HG03575 (cell line): ENCODE data around the gene STAT6.
"Not testable (repeated sequence)": the region's sequence is repeated elsewhere in the genome, so short reads cannot be mapped to it uniquely, and the experiment has no call there.

Experiments
- ATAC-seq: cut with Tn5 transposase; IDR thresholded peaks from one replicate; pipeline ENCODE4 v1.9.1; 2021; ENCODE audit not compliant: unreplicated experiment, insufficient number of reproducible peaks, low FRiP score; ENCODE audit errors: extremely low read depth

Gene STAT6

DNA sequence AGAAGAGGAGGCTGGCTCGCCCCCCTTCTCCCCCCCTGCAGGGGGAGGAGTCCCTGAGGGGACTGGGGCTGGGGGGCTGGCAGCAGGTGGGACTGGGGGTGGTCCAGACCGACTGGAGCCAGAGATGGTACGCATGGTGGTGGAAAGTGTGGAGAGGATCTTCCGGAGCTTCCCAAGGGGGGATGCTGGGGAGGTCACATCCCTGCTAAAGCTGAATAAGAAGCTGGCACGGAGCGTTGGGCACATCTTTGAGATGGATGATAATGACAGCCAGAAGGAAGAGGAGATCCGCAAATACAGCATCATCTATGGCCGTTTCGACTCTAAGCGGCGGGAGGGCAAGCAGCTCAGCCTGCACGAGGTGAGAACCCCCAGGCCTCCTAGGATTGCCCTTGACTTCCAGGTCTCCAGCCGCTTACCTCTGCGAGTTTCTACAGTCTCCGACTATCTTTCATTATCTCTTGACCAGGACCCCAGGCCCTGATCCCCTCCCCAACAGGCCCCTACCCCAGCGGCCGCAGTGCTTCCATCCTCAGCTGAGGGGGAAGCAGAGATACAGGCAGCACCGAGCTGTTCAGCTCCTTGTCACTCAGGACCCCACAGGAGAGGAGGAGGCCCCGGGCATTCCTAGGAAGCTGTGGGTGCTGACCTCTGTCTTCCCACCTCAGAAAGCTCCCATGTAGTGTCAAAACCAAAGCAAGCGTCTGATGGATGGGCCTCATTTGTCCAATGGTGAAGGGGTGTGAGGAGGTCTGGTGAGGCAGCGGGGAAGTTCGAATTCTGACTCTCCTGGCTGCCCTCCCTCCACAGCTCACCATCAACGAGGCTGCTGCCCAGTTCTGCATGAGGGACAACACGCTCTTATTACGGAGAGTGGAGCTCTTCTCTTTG lies 19.3 kb downstream of the STAT6 start:
- no peak for ATAC-seq

DNA sequence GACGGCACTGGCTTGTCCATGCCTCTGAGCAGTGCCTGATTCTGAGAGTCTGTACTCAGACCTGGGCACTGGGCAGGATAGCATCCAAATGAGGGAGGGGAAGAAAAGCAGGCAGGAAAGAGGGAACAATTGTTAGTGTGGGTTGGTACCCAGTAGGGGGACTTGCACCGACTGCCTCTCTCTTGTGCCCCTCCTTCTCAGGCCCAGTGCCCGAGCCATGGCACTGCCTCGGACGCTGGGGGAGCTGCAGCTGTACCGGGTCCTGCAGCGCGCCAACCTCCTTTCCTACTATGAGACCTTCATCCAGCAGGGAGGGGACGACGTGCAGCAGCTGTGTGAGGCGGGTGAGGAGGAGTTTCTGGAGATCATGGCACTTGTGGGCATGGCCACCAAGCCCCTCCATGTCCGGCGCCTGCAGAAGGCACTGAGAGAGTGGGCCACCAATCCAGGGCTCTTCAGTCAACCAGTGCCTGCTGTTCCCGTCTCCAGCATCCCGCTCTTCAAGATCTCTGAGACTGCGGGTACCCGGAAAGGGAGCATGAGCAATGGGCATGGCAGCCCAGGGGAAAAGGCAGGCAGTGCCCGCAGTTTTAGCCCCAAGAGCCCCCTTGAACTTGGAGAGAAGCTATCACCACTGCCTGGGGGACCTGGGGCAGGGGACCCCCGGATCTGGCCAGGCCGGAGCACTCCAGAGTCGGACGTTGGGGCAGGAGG lies 20.1 kb downstream of the STAT6 start:
- no peak for ATAC-seq

DNA sequence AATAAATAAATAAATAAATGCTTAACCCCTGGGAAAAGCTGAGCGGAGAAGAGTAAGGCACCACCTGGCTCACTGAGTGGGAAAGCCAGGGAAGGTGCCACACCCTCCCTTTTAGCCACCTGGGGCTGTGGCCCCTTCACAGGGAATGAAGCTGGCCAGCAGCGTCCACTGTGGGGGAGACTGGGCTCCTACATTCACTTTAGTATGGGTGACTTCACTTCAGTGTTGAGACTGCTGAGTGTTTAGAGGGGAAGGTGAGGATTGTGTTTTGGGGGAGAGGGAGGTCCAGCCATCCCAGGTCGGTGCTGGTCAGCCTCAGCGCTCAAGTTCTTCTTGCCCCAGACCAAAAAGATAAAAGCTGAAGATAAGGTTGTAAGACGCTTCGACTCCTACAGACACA lies 20.7 kb downstream of the STAT6 start:
- no peak for ATAC-seq

DNA sequence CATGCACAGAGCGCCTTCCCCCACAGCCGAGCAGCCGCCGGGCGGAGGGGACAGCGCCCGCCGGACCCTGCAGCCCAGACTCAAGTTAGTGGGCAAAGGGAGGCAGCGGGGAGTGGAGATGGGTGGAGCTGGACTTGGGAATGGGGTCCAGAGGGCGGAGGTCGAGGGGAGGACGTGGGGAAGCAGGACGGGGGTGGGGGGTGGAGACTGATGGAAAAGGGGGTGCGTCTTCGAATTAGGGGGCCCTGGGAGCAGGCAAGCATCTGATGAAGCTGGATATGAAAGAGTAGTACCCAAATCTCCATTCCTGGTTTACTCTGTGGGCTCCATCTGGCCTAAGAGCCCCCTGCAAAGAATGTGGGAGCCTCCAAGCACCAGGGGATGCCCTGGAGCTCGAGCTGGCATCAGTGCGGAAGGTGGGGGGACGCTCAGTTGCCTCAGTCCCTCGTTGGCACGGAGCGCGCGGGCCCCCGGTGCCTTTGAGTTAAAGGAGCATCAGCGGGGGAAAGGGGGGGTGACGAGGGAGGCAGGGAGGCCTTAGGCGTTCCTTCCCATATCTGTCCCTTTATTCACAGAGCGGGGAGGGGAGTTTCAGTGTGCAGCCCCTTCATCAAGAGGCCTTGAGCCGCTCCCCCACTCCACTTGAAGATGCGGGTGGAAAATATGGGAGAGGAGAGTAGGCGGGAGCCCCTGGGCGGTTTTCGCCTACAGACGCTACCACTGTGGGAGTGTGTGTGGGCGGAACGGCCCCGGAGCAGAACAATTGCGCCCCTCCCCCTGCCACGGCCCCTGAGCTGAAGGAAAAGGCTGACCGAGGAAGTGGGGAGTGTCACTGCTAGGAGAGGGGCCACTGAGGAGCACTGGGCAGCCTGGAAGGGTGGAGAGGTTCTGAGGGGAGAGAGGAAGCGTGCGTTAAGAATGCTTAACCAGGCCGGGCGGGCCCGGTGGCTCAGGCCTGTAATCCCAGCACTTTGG lies 21.6 kb downstream of the STAT6 start:
- ATAC-seq, result no peak

DNA sequence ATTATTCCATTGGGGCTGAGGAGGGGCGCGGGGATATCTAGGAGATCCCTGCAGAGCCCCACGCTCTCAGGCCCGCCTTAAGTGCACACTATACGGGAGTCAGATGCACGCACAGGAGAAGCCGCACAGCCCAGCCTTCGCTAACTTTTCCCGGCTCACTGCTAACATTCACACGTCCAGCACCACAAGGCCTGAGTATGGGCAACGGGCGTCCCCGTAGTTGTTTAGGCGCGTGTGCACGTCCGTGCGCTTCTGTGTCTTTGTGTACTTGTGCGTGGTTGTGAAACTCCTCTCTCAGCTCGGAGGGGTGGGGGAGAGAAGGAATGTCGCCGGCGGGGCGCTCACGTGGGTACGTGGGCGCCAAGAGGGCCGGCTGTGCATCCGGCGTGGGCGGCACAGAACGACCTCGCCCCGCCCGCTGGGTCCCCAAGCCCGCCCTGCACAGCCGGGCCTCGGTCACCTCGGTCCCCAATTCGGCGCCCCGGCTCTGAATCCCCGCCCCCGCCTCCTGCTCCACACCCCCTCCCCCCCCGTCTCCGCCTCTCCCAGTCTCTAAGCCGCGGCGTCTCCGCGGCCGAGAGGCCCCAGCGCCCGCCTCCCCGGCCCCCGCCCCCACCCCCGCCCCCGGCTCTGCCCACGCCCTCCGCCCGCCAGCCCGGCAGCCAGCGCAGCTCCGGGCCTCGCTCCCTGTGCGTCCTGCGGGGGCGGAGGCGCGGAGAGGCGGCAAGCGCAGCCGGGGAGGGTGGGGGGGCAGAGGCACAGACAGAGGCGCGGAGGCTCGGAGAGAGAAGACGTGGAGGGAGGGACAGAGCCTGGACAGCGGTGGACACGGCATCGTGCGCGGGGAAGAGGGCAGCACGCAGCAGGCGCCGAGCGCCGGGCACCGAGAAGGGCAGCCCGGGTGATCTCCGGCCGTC lies 22.6 kb downstream of the STAT6 start, which contains the start of gene NAB2:
TSS of gene NAB2 (plus strand) at position 761 of the 917 bp plus-strand sequence. CDS start 158 bp downstream, outside the sequence.
- no peak for ATAC-seq

DNA sequence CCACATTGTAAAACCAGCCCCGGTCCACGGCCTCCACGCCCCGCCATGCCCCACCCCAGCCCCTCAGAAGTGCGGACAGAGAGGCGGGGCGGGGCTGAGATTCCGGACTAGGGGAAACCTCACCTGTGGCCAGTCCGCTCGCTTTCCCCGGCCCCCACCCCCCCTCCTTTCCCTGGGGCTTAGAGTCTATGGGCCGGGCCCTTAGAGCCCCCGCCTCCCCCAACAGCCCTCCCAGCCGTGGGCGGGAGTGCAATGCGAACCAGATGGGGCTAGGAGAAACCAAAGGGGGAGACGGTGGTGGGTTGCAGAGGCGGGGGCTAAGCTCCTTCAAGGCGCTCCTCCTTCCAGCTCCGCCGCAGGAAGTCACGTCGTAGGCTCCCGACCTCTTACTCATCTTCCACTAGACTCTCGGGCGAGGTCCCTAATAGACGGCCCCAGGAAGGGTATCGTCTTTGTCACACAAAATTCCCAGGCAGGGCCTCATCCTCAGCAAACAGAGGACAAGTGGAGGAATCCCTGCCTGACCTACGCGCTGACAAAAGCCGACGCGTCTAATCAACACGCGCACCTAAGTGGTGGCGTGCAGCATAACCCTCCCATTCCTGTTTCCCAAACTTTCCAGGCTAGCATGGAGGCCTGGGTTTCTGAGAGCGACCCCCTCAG lies 23.3 kb downstream of the STAT6 start:
- ATAC-seq, result no peak

DNA sequence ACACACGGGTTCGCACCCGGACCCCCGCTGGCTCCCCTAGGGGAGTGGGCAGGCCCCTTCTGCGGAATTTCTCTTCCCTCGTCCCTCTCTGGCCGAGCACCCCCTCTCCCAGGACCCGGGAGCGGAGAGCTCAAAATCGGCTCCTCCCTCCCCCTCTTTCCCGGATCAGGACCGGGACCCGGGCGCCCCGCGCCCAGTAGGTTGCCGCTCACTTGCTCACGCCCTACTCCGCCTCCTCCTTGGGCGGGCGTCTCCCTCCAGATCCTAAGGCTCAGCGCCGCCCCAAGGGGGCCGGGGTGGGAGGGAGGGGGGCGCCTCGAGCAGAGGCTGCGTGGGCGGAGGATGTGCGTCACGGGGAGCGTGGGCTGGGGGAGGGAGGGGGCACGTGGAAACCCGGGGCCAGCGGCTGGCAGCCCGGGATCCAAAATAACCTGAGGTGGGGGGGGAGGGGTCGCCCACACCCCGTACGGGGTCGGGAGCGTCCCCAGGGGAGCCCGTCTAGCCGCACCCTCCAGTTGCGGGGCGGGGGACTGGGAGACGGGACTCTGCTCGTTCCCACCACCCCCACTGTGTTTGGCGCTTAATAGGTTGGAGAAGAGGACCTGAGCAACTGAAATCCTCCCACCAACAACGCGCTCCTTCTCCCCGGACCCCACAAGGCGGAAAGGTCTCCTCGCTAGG lies 24.0 kb downstream of the STAT6 start:
- ATAC-seq, result no peak

DNA sequence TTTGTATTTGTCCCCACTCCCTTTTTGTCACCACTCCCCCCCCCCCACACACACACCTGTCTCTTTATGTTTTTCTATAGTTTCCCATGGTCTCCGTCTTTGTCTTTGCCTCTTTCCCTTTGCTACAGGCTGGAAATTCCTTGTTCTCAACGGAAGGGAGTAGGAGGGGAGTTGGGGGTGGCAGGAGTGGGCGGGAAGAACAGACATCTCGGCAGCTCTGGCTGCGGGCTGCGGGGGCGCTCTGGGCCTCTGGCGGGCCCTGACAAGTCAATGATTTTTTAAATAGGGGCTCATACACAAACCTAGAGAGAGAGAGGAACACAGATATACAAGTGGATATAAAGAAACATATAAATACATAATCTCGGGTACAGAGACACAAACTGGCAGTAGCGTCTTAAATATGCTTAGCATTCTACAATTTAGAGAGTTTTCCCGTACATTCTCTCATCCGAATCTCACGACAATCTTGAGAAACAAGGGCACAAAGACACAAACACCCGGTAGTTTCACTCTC lies 24.6 kb downstream of the STAT6 start:
- ATAC-seq, result no peak

DNA sequence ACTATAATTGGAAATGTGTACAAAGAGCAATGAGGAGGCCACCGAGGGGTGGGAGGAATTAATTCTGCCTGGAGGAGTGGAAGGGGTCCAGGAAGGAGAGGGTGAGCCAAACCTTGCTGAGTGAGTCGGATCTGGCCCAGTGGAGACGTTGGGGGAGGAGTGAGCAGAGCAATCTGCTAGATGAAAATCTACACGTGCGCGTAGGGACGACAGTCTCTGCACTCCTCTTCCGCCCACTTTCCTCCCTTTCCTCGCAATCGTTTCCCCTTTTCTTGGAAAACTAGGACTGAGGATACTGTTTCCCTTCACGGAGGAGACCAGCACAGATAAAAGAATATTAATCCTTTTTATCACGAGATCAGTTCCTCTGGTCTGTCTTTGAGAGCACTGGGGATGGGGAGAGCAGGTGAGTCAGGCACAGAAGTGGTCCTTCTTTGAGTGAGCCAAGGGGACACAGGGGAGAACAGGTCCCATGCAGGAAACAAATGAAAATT lies 25.1 kb downstream of the STAT6 start:
- ATAC-seq, result no peak

DNA sequence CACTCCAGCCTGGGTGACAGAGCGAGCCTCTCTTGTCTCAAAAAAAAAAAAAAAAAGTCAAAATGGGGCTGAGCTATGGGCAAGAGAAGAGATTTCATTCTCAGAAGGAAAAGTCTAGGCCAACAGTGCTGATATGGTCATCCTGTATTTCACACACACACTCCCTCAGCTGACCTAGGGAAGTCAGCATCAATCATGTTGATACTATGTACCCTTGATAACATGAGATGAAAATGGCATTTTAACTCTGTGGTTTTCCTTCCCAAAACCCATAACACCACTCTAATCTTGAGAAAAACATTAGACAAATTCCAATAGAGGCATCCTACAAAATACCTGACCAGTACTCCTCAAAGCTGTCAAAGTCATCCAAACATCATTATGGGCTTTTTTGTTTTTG lies 30.3 kb downstream of the STAT6 start:
- no peak for ATAC-seq

DNA sequence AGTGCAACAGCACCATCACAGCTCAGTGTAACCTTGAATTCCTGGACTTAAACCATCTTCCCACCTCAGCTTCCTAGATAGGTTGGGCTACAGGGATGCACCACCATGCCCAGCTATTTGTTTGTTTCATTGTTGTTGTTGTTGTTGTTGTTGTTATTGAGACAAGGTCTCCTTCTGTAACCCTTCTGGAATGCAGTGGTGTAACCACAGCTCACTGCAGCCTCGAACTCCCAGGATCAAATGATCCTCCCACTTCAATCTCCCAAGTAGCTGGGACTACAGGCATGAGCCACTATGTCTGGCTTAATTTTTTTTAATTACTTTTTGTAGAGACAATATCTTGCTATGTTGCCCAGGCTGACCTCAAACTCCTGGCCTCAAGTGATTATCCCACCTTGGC lies 31.3 kb downstream of the STAT6 start:
- no peak for ATAC-seq

DNA sequence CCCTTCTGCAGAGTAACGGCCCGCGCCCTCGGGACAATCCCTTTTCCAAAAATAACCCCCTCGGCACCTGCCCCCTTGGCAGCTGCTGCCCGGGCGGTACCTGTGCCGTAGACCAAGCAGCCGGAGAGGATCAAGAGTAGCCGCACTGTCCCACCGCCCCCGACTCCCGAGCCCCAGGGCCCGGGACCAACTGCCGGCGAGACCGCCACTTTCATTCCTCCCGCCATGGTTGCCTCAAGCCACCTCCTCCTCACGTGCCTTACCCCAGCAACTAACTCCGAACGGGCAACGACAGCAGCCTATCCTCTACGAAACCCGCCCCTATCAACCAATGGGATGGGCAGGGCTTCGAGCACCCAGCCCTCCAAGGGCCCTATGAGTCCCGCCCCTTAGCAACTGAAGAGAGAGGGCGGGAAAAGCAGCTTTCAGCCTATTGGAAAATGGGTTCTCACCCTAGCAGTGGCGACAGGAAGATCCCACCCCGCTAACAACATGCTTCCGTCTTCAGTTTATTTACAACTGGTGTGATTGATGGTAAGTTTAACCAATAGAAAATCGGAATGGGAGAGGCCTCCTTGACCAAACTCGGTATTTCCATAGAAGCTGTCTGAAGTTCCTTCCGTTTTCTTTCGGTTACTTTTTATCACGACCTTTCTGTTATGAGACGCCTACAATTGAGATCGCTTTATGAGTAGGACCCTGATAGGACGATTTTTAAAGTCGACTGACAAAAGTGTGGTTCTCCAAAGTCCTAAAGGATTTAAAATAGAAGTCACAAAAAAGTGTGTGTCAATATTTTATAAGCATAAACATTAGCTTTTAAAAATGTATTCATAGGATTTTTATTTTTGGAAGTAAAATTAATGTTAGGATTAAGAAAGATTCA lies 32.4 kb downstream of the STAT6 start, which contains the start of gene NEMP1:
TSS of gene NEMP1 (minus strand) at position 273 of the 886 bp plus-strand sequence. CDS start at position 227, 46 bp downstream.
- ATAC-seq, result peak; percentile 90

DNA sequence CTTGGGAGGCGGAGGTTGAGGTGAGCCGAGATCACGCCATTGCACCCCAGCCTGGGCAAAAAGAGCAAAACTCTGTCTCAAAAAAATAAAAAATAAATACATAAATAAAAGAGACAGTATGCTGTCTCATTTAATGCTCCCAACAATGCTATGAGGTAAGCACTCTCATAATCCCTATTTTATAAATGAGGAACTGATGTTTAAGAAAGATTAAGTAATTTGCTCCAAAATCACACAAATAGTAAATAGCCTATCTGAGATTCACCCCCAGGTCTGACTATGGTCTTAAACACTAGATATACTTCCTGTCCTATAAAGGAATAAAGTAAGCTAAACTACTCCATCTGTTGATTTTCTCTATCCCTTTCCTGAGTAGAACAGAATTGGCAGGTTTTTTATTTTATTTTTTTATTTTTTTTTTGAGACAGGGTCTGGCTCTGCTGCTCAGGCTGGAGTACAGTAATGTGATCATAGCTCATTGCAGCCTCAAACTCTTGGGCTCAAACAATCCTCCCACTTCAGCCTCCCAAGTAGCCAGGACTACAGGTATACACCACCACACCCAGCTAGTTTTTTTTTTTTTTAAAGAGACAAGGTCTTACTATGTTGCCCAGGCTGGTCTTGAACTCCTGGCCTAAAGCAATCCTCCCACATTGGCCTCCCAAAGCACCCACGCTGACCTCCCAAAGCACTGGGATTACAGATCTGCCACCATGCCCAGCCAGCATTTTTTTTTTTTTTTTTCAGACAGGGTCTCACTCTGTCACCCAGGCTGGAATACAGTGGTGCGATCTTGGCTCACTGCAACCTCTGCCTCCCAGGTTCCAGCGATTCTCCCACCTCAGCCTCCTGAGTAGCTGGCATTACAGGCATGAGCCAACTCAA lies 37.4 kb downstream of the STAT6 start:
- not testable (repeated sequence) for ATAC-seq

DNA sequence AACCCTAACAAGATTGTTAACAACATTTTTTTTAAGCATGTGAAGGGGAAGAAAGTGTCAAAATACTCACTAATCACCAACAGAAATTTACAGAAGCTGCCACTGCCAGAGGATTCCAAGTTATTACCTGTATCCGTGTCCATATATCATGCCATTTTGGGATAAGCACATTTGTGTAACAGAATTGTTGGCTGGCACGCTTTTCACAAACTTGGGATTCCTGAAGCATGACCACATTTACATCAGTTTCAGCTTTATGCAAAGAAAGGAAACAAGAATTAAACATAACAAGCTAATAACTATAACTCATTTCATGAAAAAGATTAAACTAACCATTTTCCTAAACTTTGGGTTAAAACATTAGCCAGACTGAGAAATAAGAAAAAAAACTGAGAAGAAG lies 38.5 kb downstream of the STAT6 start:
- ATAC-seq, result no peak

DNA sequence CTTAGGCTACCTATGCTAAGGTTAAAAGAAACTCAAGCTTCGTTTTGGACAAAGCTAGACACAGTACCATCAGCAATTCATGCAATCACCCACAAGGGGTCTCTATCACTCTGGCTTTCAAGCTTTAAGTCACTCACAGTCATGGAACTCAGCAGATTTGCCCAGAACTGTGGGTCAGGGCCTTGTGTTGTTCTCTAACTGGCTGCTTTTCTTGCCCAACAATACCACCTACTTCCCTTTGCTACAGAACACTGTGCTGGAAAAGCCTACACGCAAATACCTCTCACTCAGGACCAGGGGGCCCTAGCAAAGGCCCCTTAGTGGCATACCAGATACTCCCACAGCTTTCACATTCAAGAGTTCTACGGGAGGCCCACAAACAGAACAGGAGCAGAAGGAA lies 41.6 kb downstream of the STAT6 start:
- peak; percentile 63 for ATAC-seq
